Stomach (tissue), 9 donors: ENCODE results near the gene PCBP3. TPM values are rescaled to one million over a fixed set of nuclear protein-coding genes. Genes with fewer than 3 reads are reported as not detected.
A peak's percentile ranks its signal among the peaks of the same experiment; 100 is the strongest.

ENCODE experiments used
- DNase-seq, 2 donors: peaks; one replicate each; pipeline versions ENCODE4 v3.0.0 to v3.0.0-alpha.2; 2013 to 2019
- H3K27ac ChIP-seq, 5 donors: fragments of 200-600 bp in 4 of 5; sonication (generic) in 4 of 5; one replicate each; pipeline ENCODE4 v1.5.1; 2013 to 2019; ENCODE audit warnings: mild to moderate bottlenecking in 1 of 5, moderate library complexity in 1 of 5
- H3K27me3 ChIP-seq, 3 donors: fragments of 200-600 bp; sonication (generic); one replicate each; pipeline ENCODE4 v1.5.1; 2017 to 2019; ENCODE audit warnings: mixed run types in 1 of 3
- H3K36me3 ChIP-seq, 4 donors: fragments of 200-600 bp; sonication (generic); 1 replicate in 3 of 4; 2 replicates in 1 of 4; pipeline ENCODE4 v1.5.1; 2016 to 2019
- H3K4me1 ChIP-seq, 4 donors: fragments of 200-600 bp; sonication (generic); one replicate each; pipeline ENCODE4 v1.5.1; 2016 to 2019
- H3K4me3 ChIP-seq, 4 donors: fragments of 200-600 bp; sonication (generic) in 3 of 4; one replicate each; pipeline ENCODE4 v1.5.1; 2016 to 2019; ENCODE audit warnings: mild to moderate bottlenecking in 1 of 4
- H3K9me3 ChIP-seq, 4 donors: fragments of 200-600 bp; sonication (generic); one replicate each; pipeline ENCODE4 v1.5.1; 2016 to 2019
- EP300 ChIP-seq: sonication (generic); formaldehyde crosslinking; IDR thresholded peaks from one replicate; pipeline ENCODE4 v1.6.1; 2017; ENCODE audit warnings: antibody characterized with exemption
- POLR2A ChIP-seq, 4 donors: fragments of 450-650 bp; IDR thresholded peaks; one replicate each; pipeline ENCODE4 v1.6.1; 2016; ENCODE audit warnings: antibody characterized with exemption in 4 of 4, control low read depth in 2 of 4, mild to moderate bottlenecking in 1 of 4, moderate library complexity in 1 of 4
- POLR2AphosphoS5 ChIP-seq, 3 donors: sonication (generic); formaldehyde crosslinking; IDR thresholded peaks; one replicate each; pipeline ENCODE4 v1.6.1; 2016; ENCODE audit warnings: antibody characterized with exemption in 3 of 3
- WGBS, 5 donors: extraction: QIAGEN DNeasy Blood & Tissue Kit in 3 of 5; methylation state at CpG; one replicate each; pipeline versions ENCODE4 v1.1.5 to v1.1.7; 2013 to 2018; 5-methylcytosine and 5-hydroxymethylcytosine counted together
- intact Hi-C: fragments of 100-400 bp; cut with DNase I; formaldehyde crosslinking; loops from one replicate; pipeline ENCODE4 v1.15.1; 2023; ENCODE audit warnings: low total_unique reads
- polyA plus RNA-seq, 3 donors: library from polyadenylated mRNA; stranded (reverse); fragments of 200-250 nt; gene quantifications; one replicate each; pipeline ENCODE4 v1.2.3, GENCODE V29; 2013
- total RNA-seq, 5 donors: library from RNA; depleted of rRNA; stranded (reverse); fragments of >200 nt; gene quantifications; one replicate each; pipeline versions ENCODE4 v1.1.0 to v1.2.3, GENCODE V29; 2014 to 2016
- TF ChIP-seq, protein P1 (sequence below), 7 experiments: fragments of 450-650 bp in 4 of 7; fragments of 200-600 bp in 3 of 7; sonication (generic) in 3 of 7; IDR thresholded peaks; one replicate each; pipeline ENCODE4 v1.5.1; 2016 to 2019; ENCODE audit warnings: antibody characterized with exemption in 7 of 7, control low read depth in 2 of 7, mild to moderate bottlenecking in 1 of 7
- donor health status: healthy with polysubstance abuse.
- donor health status: Bipolar disorder and iron deficiency.
- donor health status: healthy.

PCBP3 gene
- total and polyA plus RNA-seq, 8 donors = 1.8 to 10.9 (median 3.3) TPM; not detected in 3

- no peak for TF ChIP-seq POLR2A (IDR thresholded peaks at IDR 0.05)
- TF ChIP-seq, protein P1, sequence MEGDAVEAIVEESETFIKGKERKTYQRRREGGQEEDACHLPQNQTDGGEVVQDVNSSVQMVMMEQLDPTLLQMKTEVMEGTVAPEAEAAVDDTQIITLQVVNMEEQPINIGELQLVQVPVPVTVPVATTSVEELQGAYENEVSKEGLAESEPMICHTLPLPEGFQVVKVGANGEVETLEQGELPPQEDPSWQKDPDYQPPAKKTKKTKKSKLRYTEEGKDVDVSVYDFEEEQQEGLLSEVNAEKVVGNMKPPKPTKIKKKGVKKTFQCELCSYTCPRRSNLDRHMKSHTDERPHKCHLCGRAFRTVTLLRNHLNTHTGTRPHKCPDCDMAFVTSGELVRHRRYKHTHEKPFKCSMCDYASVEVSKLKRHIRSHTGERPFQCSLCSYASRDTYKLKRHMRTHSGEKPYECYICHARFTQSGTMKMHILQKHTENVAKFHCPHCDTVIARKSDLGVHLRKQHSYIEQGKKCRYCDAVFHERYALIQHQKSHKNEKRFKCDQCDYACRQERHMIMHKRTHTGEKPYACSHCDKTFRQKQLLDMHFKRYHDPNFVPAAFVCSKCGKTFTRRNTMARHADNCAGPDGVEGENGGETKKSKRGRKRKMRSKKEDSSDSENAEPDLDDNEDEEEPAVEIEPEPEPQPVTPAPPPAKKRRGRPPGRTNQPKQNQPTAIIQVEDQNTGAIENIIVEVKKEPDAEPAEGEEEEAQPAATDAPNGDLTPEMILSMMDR (IDR thresholded peaks at IDR 0.05) = peak in 5 of 7 experiments; percentile 71 to 88 (median 78)
- Histone ChIP-seq H3K4me1 (peaks cover 0 to 10% (median 4%) of the 10 kb centered on the region in 4 donors), H3K9me3 (no peaks in the 10 kb centered on the region), H3K4me3 (no peak overlapping the region), H3K27ac (no peak overlapping the region), H3K27me3 (peaks cover 0 to 31% (median 4%) of the 10 kb centered on the region in 3 donors), H3K36me3 (no peaks in the 10 kb centered on the region)
- DNase-seq = peak; percentile 81 to 87
- 28 to 34% (median 32%) methylated on average over 16 of the region's 16 CpGs for WGBS, 5 donors
- intact Hi-C loops = loop anchor here (5.0 kb wide), 2 partner anchors 40 to 120 kb away; no protein-coding TSS in a partner anchor
Measured at GRCh38 chr21:45596704-45597318, 46.7 kb upstream of the PCBP3 start.

DNA sequence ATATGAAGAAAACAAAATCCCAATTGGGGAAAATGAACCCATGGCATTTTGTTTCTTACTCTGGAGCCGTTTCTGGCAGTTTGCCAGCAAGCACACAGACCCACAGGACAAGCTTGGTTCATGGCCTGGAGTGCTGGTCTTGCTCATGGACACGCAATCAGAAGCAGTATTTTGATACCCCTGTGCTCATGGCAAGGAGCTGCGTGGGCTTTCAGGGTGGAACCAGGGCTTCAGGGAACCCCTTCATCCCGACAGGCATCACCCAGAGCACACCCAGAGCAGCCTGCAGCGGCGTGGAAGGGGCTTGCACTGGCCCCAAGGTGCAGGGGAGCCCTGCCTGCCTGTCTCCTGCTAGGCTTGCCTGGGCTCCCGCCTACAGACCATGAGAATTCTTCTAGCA lies 45.4 kb upstream of the PCBP3 start:
- WGBS, 5 donors = 42 to 65% (median 61%) methylated on average over 7 of the region's 7 CpGs
- Histone ChIP-seq H3K4me1 (no peaks in the 10 kb centered on the region), H3K27me3 (peaks cover 0 to 31% (median 4%) of the 10 kb centered on the region in 3 donors), H3K27ac (no peak overlapping the region), H3K36me3 (no peaks in the 10 kb centered on the region), H3K4me3 (no peak overlapping the region), H3K9me3 (peaks cover 0 to 10% (median 3%) of the 10 kb centered on the region in 4 donors)
- intact Hi-C loops = loop anchor here (5.0 kb wide), 2 partner anchors 41 to 121 kb away; no protein-coding TSS in a partner anchor
- no peak for DNase-seq
- TF ChIP-seq POLR2AphosphoS5 (IDR thresholded peaks at IDR 0.05) = no peak
- no peak for TF ChIP-seq EP300
- TF ChIP-seq, protein P1 (IDR thresholded peaks at IDR 0.05) = no peak
- no peak for TF ChIP-seq POLR2A (IDR thresholded peaks at IDR 0.05)

- H3K4me1 ChIP-seq = no peaks in the 10 kb centered on the region
- H3K36me3 ChIP-seq = no peaks in the 10 kb centered on the region
- TF ChIP-seq EP300 (no peak), POLR2A (IDR thresholded peaks at IDR 0.05) (no peak), POLR2AphosphoS5 (IDR thresholded peaks at IDR 0.05) (no peak)
- TF ChIP-seq, protein P1 (IDR thresholded peaks at IDR 0.05) = no peak
- H3K27ac ChIP-seq = no peak overlapping the region
- H3K27me3 ChIP-seq = peaks cover 0 to 31% (median 4%) of the 10 kb centered on the region in 3 donors
- H3K4me3 ChIP-seq = no peak overlapping the region
- peaks cover 0 to 15% (median 6%) of the 10 kb centered on the region in 4 donors for H3K9me3 ChIP-seq
- intact Hi-C loops = loop anchor here (5.0 kb wide), 2 partner anchors 41 to 121 kb away; no protein-coding TSS in a partner anchor
- no peak for DNase-seq
- 64 to 78% (median 71%) methylated on average over 8 to 10 of the region's 10 CpGs for WGBS, 5 donors
Measured at GRCh38 chr21:45598666-45599065, 44.9 kb upstream of the PCBP3 start.

GRCh38 chr21:45599146-45599581 lies 44.4 kb upstream of the PCBP3 start:
- peaks cover 0 to 31% (median 4%) of the 10 kb centered on the region in 3 donors for H3K27me3 ChIP-seq
- DNase-seq = no peak
- peaks cover 0 to 18% (median 8%) of the 10 kb centered on the region in 4 donors for H3K9me3 ChIP-seq
- intact Hi-C loops = loop anchor here (5.0 kb wide), 2 partner anchors 42 to 122 kb away; no protein-coding TSS in a partner anchor
- 80 to 88% (median 85%) methylated on average over 11 to 14 of the region's 14 CpGs for WGBS, 5 donors
- H3K4me3 ChIP-seq = no peak overlapping the region
- H3K27ac ChIP-seq = no peak overlapping the region
- TF ChIP-seq, protein P1 (IDR thresholded peaks at IDR 0.05) = no peak
- TF ChIP-seq POLR2AphosphoS5 (IDR thresholded peaks at IDR 0.05) = no peak
- no peak for TF ChIP-seq EP300
- TF ChIP-seq POLR2A (IDR thresholded peaks at IDR 0.05) = no peak
- H3K4me1 ChIP-seq = no peaks in the 10 kb centered on the region
- no peaks in the 10 kb centered on the region for H3K36me3 ChIP-seq
